HepG2 (cell line): Measurements from ENCODE around the gene ZNF687. TPM values are rescaled to one million over a fixed set of nuclear protein-coding genes. Genes with fewer than 3 reads are reported as not detected.

Experiments used
- ATAC-seq: fragments of 200-7000 bp; cut with Tn5 transposase; 3 replicates; pipeline ENCODE4 v1.9.1; 2020; ENCODE audit warnings: mild to moderate bottlenecking, moderate library complexity
- BruUV-seq: library from RNA; stranded (reverse); fragments of 400-500 nt; replicated peaks from 2 replicates; lab custom pipeline; 2021; lab: Mats Ljungman, UMichigan
- CTCF ChIA-PET: fragments of 300-600 bp; formaldehyde crosslinking; extraction: SDS; loops from one replicate; lab custom pipeline; 2021; ENCODE audit warnings: low total read pairs, inconsistent platforms, low intra/inter-chr PET ratio; lab: Yijun Ruan, JAX
- POLR2A ChIA-PET: fragments of 350-600 bp; sonication (Branson Sonifier 250); formaldehyde crosslinking; loops from one replicate; lab custom pipeline; 2020; ENCODE audit warnings: antibody characterized with exemption, inconsistent platforms; lab: Yijun Ruan, JAX
- DNase-seq: peaks from one replicate; pipeline ENCODE4 v3.0.0-alpha.2; 2015; ENCODE audit warnings: low spot score
- FAIRE-seq: peaks from 3 replicates; lab custom pipeline; 2011; peaks lifted over from hg19 to GRCh38; lab: Jason Lieb, UNC
- H2AFZ ChIP-seq: one replicate; pipeline ENCODE4 v1.6.1; 2011; ENCODE audit warnings: low read length, inconsistent platforms
- H3K27ac ChIP-seq: fragments of 300-600 bp; 3 replicates; pipeline ENCODE4 v1.8.0; 2011; ENCODE audit warnings: mixed run types, mild to moderate bottlenecking, mixed read lengths, low read length, inconsistent platforms; ENCODE audit not compliant: insufficient read depth; ENCODE audit errors: extremely low read length
- H3K27me3 ChIP-seq, 2 experiments: fragments of 200-600 bp in 1 of 2; 2 replicates in 1 of 2; 3 replicates in 1 of 2; pipeline versions ENCODE4 v1.6.0 to v1.8.0; 2011; ENCODE audit warnings: low read length in 2 of 2, mild to moderate bottlenecking in 2 of 2, moderate library complexity in 2 of 2, inconsistent platforms in 1 of 2; ENCODE audit not compliant: insufficient read depth in 2 of 2, control insufficient read depth in 1 of 2
- H3K36me3 ChIP-seq, 2 experiments: fragments of 200-600 bp in 1 of 2; replicated peaks in 1 of 2; 2 replicates in 1 of 2; 3 replicates in 1 of 2; pipeline versions ENCODE4 v1.5.1 to v1.8.0; 2011; ENCODE audit warnings: low read length in 2 of 2, inconsistent platforms in 1 of 2; ENCODE audit not compliant: insufficient read depth in 2 of 2, control insufficient read depth in 1 of 2
- H3K4me1 ChIP-seq: 2 replicates; pipeline ENCODE4 v1.5.1; 2012; ENCODE audit warnings: low read length, inconsistent platforms; ENCODE audit not compliant: insufficient read depth
- H3K4me2 ChIP-seq: 2 replicates; pipeline ENCODE4 v1.6.0; 2011; ENCODE audit warnings: low read depth, low read length, inconsistent platforms
- H3K4me3 ChIP-seq, 3 experiments: fragments of 200-600 bp in 1 of 3; sonication (generic), shearing (Covaris generic) in 1 of 3; replicated peaks in 1 of 3; 2 replicates each; pipeline ENCODE4 v1.5.1; 2011 to 2016; ENCODE audit warnings: low read length in 3 of 3, inconsistent platforms in 2 of 3, low read depth in 2 of 3, mild to moderate bottlenecking in 2 of 3, control low read depth in 1 of 3, mixed read lengths in 1 of 3; ENCODE audit not compliant: insufficient read depth in 1 of 3
- H3K79me2 ChIP-seq: one replicate; pipeline ENCODE4 v1.6.1; 2011; ENCODE audit warnings: low read length, inconsistent platforms; ENCODE audit not compliant: insufficient read depth
- H3K9ac ChIP-seq: 2 replicates; pipeline ENCODE4 v1.6.0; 2011; ENCODE audit warnings: mild to moderate bottlenecking, low read depth, low read length, inconsistent platforms; ENCODE audit not compliant: insufficient read depth
- H3K9me3 ChIP-seq: 2 replicates; pipeline ENCODE4 v1.5.1; 2012; ENCODE audit warnings: mild to moderate bottlenecking, low read length
- H4K20me1 ChIP-seq: 2 replicates; pipeline ENCODE4 v1.6.0; 2011; ENCODE audit warnings: inconsistent platforms, mild to moderate bottlenecking, low read length, moderate library complexity; ENCODE audit not compliant: insufficient read depth
- AGO1 ChIP-seq: fragments of 200-400 bp; formaldehyde crosslinking; IDR thresholded peaks from 2 replicates; pipeline ENCODE4 v1.6.1; 2017; ENCODE audit warnings: mild to moderate bottlenecking, low read depth, low read length, moderate library complexity; ENCODE audit not compliant: poor library complexity, severe bottlenecking
- ATRX ChIP-seq: sonication (generic); formaldehyde crosslinking; IDR thresholded peaks from 2 replicates; pipeline ENCODE4 v1.4.0; 2020; ENCODE audit warnings: missing genetic modification reagents, borderline replicate concordance
- BRD4 ChIP-seq: sonication (generic); formaldehyde crosslinking; IDR thresholded peaks from 2 replicates; pipeline ENCODE4 v1.4.0; 2020; ENCODE audit warnings: missing genetic modification reagents
- ETV5 ChIP-seq: IDR thresholded peaks from 2 replicates; pipeline ENCODE4 v1.6.1; 2018; ENCODE audit warnings: missing biosample characterization, missing genetic modification reagents, inconsistent platforms, borderline replicate concordance
- HDAC2 ChIP-seq: sonication (generic); formaldehyde crosslinking; IDR thresholded peaks from 2 replicates; pipeline ENCODE4 v1.4.0; 2020; ENCODE audit warnings: missing genetic modification reagents
- HMGA1 ChIP-seq: sonication (generic); formaldehyde crosslinking; conservative IDR thresholded peaks from 2 replicates; pipeline ENCODE4 v1.4.0; 2020; ENCODE audit warnings: missing genetic modification reagents
- KDM5B ChIP-seq: sonication (generic); formaldehyde crosslinking; IDR thresholded peaks from 2 replicates; pipeline ENCODE4 v1.4.0; 2020; ENCODE audit warnings: missing genetic modification reagents, mild to moderate bottlenecking, borderline replicate concordance
- KDM6A ChIP-seq: IDR thresholded peaks from 2 replicates; pipeline ENCODE4 v1.6.1; 2016; ENCODE audit warnings: low read depth
- MED1 ChIP-seq: sonication (generic); formaldehyde crosslinking; IDR thresholded peaks from 2 replicates; pipeline ENCODE4 v1.4.0; 2020; ENCODE audit warnings: missing genetic modification reagents
- MLLT10 ChIP-seq: sonication (generic); formaldehyde crosslinking; IDR thresholded peaks from 2 replicates; pipeline ENCODE4 v1.4.0; 2020; ENCODE audit warnings: missing genetic modification reagents
- NR2C2 ChIP-seq: sonication (generic); formaldehyde crosslinking; IDR thresholded peaks from 2 replicates; pipeline ENCODE4 v1.4.0; 2020; ENCODE audit warnings: missing genetic modification reagents, mild to moderate bottlenecking, moderate library complexity, borderline replicate concordance
- PCBP2 ChIP-seq: fragments of 200-400 bp; formaldehyde crosslinking; optimal IDR thresholded peaks from 2 replicates; pipeline ENCODE3; 2018; ENCODE audit warnings: low read length, low read depth; ENCODE audit not compliant: poor library complexity, severe bottlenecking
- RBFOX2 ChIP-seq: fragments of 200-400 bp; formaldehyde crosslinking; IDR thresholded peaks from 2 replicates; pipeline ENCODE4 v1.6.1; 2017; ENCODE audit warnings: low read depth, mild to moderate bottlenecking, low read length
- TARDBP ChIP-seq: sonication (generic); formaldehyde crosslinking; IDR thresholded peaks from 2 replicates; pipeline ENCODE4 v1.8.0; 2022; ENCODE audit warnings: mild to moderate bottlenecking, missing genetic modification reagents
- TCF12 ChIP-seq, 2 experiments: fragments of 450-650 bp in 1 of 2; sonication (generic) in 1 of 2; formaldehyde crosslinking in 1 of 2; IDR thresholded peaks; 2 replicates each; pipeline versions ENCODE4 v1.6.1 to v1.8.0; 2017 to 2022; ENCODE audit warnings: antibody characterized with exemption in 1 of 2, mild to moderate bottlenecking in 1 of 2, missing genetic modification reagents in 1 of 2, moderate library complexity in 1 of 2
- ZNF160 ChIP-seq: sonication (generic); formaldehyde crosslinking; IDR thresholded peaks from 2 replicates; pipeline ENCODE4 v1.8.0; 2022; ENCODE audit warnings: mild to moderate bottlenecking, inconsistent platforms, missing genetic modification reagents
- ZNF20 ChIP-seq: sonication (generic); formaldehyde crosslinking; IDR thresholded peaks from 2 replicates; pipeline ENCODE4 v1.4.0; 2020; ENCODE audit warnings: mild to moderate bottlenecking, moderate library complexity, missing genetic modification reagents
- ZNF33A ChIP-seq: sonication (generic); formaldehyde crosslinking; IDR thresholded peaks from 2 replicates; pipeline ENCODE4 v1.5.1; 2020; ENCODE audit warnings: missing genetic modification reagents, mild to moderate bottlenecking, moderate library complexity, borderline replicate concordance
- ZNF468 ChIP-seq: sonication (generic); formaldehyde crosslinking; IDR thresholded peaks from 2 replicates; pipeline ENCODE4 v1.8.0; 2022; ENCODE audit warnings: mild to moderate bottlenecking, moderate library complexity, missing genetic modification reagents
- ZNF501 ChIP-seq: sonication (generic); formaldehyde crosslinking; IDR thresholded peaks from 2 replicates; pipeline ENCODE4 v1.5.1; 2020; ENCODE audit warnings: mild to moderate bottlenecking, moderate library complexity, missing genetic modification reagents
- ZNF558 ChIP-seq: sonication (generic); formaldehyde crosslinking; IDR thresholded peaks from 2 replicates; pipeline ENCODE4 v1.9.0; 2022; ENCODE audit warnings: mild to moderate bottlenecking, missing genetic modification reagents, borderline replicate concordance
- ZNF720 ChIP-seq: sonication (generic); formaldehyde crosslinking; IDR thresholded peaks from 2 replicates; pipeline ENCODE4 v1.4.0; 2020; ENCODE audit warnings: missing genetic modification reagents
- WGBS: methylation state at CpG from one replicate; pipeline ENCODE4 v1.1.6; 2017; ENCODE audit warnings: low lambda C conversion rate; 5-methylcytosine and 5-hydroxymethylcytosine counted together
- in situ Hi-C: cut with HindIII; loops from 2 replicates; pipeline ENCODE4 v1.10.0; 2017; ENCODE audit warnings: low pct_unique_long_range_greater_than_20kb; ENCODE audit not compliant: extremely low pct_ligation_motif_present
- intact Hi-C: fragments of 100-400 bp; cut with micrococcal nuclease; formaldehyde crosslinking; loops from one replicate; pipeline ENCODE4 v1.10.0; 2022; ENCODE audit not compliant: unreplicated experiment
- polyA plus RNA-seq, 8 experiments: library from polyadenylated mRNA; depleted of rRNA in 3 of 8; stranded (reverse) in 7 of 8; unstranded in 1 of 8; fragments of >200 nt; fragmentation: Illumina TruSeq in 4 of 8; extraction: Trizol in 4 of 8; gene quantifications; 2 replicates each; pipeline versions ENCODE4 v1.2.1 to v1.2.3, GENCODE V29; 2011 to 2016; ENCODE audit warnings: low read depth in 4 of 8, missing spikeins in 1 of 8, mixed read lengths in 1 of 8; ENCODE audit not compliant: insufficient read depth in 1 of 8
- total RNA-seq, 5 experiments: library from RNA; depleted of rRNA; stranded (reverse); fragments of >200 nt; fragmentation: Illumina TruSeq; extraction: Trizol; gene quantifications; 2 replicates each; pipeline ENCODE4 v1.2.3, GENCODE V29; 2016; ENCODE audit warnings: low read depth in 1 of 5
- TF ChIP-seq, protein P1 (sequence below): sonication (generic); formaldehyde crosslinking; IDR thresholded peaks from 2 replicates; pipeline ENCODE4 v1.8.1; 2022; ENCODE audit warnings: mild to moderate bottlenecking, missing genetic modification reagents

ZNF687 gene
- total and polyA plus RNA-seq, 2 of the 13 experiments (the other 11 are each of a cell fraction or from before 2014, with no cell fraction given): 14.1 to 16.5 TPM

DNA sequence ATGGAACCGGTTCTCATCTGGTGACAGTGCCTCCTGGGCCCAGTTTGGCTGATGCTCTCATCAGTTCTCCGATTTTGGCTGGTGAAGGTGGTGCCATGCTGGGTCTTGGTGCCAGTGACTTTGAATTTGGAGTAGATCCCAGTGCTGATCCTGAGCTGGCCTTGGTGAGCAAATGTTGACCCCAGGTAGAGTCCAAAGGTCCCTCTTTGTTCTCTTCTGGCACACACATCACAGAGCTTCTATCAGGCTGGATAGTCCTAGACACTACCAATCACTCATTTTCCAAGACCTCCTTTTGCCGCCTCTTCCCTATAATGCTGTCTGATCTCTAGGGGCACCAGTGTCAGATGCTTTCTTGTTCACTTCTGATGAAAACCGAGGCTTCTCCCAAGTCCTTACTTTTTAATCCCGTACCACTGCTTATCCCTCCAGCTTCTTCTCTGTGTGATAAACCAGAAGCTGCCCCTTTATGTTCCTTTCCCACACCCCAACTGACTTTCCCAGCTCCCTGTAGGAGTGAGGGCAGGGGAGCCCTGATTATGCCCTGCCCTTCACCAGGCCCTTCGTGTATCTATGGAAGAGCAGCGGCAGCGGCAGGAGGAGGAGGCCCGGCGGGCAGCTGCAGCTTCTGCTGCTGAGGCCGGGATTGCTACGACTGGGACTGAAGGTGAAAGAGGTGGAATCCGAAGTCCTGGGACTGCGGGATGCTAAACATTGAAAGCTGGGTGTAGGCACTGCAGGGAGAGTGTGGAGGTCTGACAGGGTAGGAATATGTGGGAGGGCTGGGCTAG, 16.5 kb upstream of the ZNF687 start (continued):
- peak; percentile 61; the same call in 1 of the 2 replicates for TF ChIP-seq KDM5B (CRISPR knock-in tag)
- no peak for TF ChIP-seq PCBP2
- no peak for TF ChIP-seq AGO1
- TF ChIP-seq TCF12 (IDR thresholded peaks at IDR 0.05): no peak
- 0 out of 2 replicates have a peak, but pooled peaks have one; percentile 18 for TF ChIP-seq TCF12 (CRISPR knock-in tag; IDR thresholded peaks at IDR 0.05)
- peak; percentile 75 for TF ChIP-seq NR2C2
- TF ChIP-seq KDM6A: no peak; the same call in 1 of the 2 replicates
- no peak for TF ChIP-seq RBFOX2
- no peak for TF ChIP-seq ZNF468
- no peak for TF ChIP-seq ATRX (CRISPR knock-in tag)
- peak; percentile 50 for TF ChIP-seq HDAC2 (CRISPR knock-in tag)
- TF ChIP-seq MED1 (CRISPR knock-in tag): peak; percentile 72
- no peak for TF ChIP-seq ZNF33A (CRISPR knock-in tag)
- TF ChIP-seq TARDBP (CRISPR knock-in tag): peak; percentile 39; the same call in 1 of the 2 replicates

DNA sequence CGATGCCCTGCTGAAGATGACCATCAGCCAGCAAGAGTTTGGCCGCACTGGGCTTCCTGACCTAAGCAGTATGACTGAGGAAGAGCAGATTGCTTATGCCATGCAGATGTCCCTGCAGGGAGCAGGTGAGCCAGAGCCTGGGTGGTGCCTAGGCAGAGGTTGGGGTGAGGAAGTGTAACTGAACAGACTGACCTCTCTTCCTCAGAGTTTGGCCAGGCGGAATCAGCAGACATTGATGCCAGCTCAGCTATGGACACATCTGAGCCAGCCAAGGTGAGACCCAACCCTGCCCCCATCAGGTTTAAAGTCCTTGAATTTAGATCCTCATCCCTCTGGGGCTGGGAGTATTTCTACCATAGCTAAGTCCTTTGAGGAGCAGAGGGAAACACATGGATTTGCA, 15.8 kb upstream of the ZNF687 start:
- no peaks in the 10 kb centered on the region for H3K9me3 ChIP-seq
- DNase-seq (no peak), ATAC-seq (no peak; the same call in 2 of the 3 replicates), FAIRE-seq (no peak)
- ChIA-PET CTCF (no interaction called here), POLR2A (interaction anchor here (1.7 to 6.9 kb wide), 4 partner anchors 11 to 77 kb away, joined by 6 to 67 read pairs (median 30); partner anchors contain the start of genes PSMD4, VPS72 and ZNF687)
- H4K20me1 ChIP-seq: no peaks in the 10 kb centered on the region
- H3K27ac ChIP-seq: peak overlapping the region; percentile 83
- peak overlapping the region; percentile 48 for H3K9ac ChIP-seq
- intact Hi-C loops: no loop called here
- peak overlapping the region; percentile 61; the same call in 1 of the 2 replicates for H3K4me2 ChIP-seq
- H3K4me1 ChIP-seq: peaks cover 26% of the 10 kb centered on the region
- WGBS: 92% methylated on average over 3 of the region's 3 CpGs
- H3K27me3 ChIP-seq: no peaks in the 10 kb centered on the region
- H3K36me3 ChIP-seq: peaks cover 14 to 47% of the 10 kb centered on the region in 2 experiments
- no peak overlapping the region for H3K4me3 ChIP-seq
- no peak overlapping the region for H2AFZ ChIP-seq
- in situ Hi-C loops: no loop called here
- BruUV-seq: no TSS peak
- peaks cover 2% of the 10 kb centered on the region for H3K79me2 ChIP-seq
- TF ChIP-seq HMGA1 (CRISPR knock-in tag): no peak
- no peak for TF ChIP-seq BRD4
- TF ChIP-seq ZNF720 (CRISPR knock-in tag): no peak
- no peak for TF ChIP-seq ZNF160
- TF ChIP-seq ETV5 (CRISPR knock-in tag): no peak
- TF ChIP-seq, protein P1, sequence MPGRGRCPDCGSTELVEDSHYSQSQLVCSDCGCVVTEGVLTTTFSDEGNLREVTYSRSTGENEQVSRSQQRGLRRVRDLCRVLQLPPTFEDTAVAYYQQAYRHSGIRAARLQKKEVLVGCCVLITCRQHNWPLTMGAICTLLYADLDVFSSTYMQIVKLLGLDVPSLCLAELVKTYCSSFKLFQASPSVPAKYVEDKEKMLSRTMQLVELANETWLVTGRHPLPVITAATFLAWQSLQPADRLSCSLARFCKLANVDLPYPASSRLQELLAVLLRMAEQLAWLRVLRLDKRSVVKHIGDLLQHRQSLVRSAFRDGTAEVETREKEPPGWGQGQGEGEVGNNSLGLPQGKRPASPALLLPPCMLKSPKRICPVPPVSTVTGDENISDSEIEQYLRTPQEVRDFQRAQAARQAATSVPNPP: no peak
- 0 out of 2 replicates have a peak, but pooled peaks have one; percentile 4 for TF ChIP-seq ZNF501 (CRISPR knock-in tag)
- TF ChIP-seq ZNF20: no peak
- no peak for TF ChIP-seq MLLT10 (CRISPR knock-in tag)
- no peak for TF ChIP-seq ZNF558 (CRISPR knock-in tag)
